HG03045 (cell line): ENCODE results near the gene SNAP47.

Source experiments
- ATAC-seq: cut with Tn5 transposase; IDR thresholded peaks from one replicate; pipeline ENCODE4 v1.9.1; 2021; ENCODE audit warnings: mild to moderate bottlenecking, moderate library complexity; ENCODE audit not compliant: unreplicated experiment

The SNAP47 gene

GRCh38 chr1:227748496-227749182 lies 13.4 kb downstream of the SNAP47 start:
- no peak for ATAC-seq

- ATAC-seq = no peak
Measured at GRCh38 chr1:227749225-227749624, 14.0 kb downstream of the SNAP47 start.

- ATAC-seq = no peak
Measured at GRCh38 chr1:227749916-227750710, 14.9 kb downstream of the SNAP47 start.

DNA sequence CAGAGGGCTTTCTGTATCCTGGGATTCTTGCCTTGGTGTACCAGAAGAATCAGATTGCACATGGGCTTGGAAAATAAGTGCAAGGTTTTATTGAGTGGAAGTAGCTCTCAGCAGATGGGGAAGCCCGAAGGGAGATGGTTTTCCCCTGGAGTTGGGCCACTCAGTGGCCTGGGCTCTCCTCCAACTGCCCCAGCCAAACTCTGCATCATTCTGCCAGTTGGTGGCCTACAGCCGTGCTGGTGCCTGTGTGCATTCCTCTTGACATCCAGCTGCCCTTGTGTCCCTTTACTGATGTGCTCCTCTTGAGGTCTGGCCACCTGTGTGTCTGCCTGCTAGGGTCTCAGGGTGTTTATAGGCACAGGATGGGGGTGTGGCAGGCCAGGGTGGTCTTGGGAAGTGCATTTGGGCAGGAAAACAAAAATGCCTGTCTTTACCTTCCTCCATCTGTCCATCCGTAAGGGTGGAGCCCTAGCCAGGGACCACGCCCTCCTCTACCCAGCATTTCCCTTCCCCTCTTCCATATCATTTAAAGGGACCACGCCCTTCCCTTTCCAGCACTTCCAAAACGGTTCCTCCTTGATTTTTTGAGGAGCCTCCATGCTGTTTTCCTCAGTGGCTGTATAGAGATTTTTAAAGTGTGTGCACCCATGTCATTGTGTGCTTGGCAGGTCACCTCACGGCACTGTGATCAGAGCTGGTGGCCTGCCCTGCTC lies 18.9 kb downstream of the SNAP47 start:
- no peak for ATAC-seq

DNA sequence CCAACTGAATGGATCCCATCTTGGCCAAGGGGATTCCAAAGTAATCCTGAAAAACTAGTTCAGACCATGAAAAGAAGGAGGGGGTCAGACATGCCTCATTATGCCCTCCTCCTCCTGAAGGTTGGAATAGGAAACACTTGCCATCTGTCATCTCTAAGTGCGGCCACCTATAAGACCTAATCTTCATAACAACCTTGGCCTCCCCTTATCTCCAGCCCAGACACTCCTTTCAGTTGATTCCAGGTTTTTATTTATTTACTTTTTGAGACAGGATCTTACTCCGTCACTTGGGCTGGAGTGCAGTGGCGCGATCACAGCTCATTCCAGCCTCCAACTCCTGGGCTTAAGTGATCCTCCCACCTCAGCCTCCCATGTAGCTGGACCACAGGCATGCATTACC lies 19.7 kb downstream of the SNAP47 start:
- ATAC-seq = no peak

DNA sequence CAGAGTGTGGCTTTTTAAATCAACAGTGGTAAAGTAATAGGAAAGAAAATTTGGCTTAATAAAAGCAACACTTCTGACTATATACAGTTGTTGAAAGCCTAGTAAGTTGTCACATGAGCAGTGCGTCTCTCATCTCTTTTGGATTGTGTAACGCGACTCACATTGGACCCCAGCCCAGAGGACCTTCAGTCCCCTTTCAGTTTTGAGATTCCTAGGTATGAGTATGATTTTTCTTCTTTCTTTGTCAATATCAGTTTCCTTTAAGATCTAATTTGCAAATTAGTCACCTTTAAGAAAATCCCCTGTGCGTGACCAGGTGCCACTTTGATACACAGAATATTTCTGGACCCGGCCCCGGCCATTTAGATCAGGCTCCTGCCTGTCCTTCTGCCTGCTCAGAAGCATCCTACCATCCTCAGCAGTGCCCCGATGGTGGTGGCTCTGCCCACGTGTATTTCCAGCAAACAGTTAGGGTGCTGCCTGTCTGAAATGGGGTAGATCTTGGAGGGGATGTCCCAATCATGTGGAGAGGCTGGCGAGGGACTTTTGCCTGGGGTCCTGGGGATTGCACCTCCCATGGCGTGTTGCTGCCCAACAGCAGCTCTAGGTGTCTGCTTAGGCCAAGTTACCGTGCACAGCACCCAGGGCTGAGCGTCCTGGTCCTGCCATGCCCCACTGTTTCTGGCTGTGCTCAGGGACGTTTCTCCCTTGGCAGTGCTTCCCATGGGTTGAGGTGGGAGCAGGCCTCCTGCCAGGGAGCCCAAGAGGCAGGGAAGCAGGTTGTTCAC lies 21.1 kb downstream of the SNAP47 start:
- no peak for ATAC-seq

DNA sequence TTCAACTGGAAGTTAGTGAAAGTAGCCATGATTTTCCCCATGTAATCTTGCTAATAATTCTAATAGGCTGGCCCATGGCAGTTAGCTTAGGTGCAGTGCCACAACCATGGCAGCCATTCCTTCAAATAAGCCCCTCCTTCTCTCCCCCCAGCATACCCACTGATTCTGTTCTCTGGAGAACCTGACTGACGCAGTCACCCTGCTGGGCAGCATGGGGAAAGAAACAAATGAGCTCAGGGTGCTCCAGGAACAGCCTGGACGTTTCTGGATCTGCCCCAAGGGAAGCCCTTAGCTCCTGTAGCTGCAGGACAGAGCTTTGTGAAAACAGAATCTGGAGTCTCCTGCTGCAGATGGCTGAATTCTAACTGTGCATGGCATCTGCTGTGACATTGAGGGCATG lies 22.5 kb downstream of the SNAP47 start:
- no peak for ATAC-seq

GRCh38 chr1:227758366-227758765 lies 23.1 kb downstream of the SNAP47 start:
- no peak for ATAC-seq

- no peak for ATAC-seq
Measured at GRCh38 chr1:227759341-227760300, 24.4 kb downstream of the SNAP47 start.

- ATAC-seq = no peak
Measured at GRCh38 chr1:227760377-227760776, 25.1 kb downstream of the SNAP47 start.

GRCh38 chr1:227761621-227762230 lies 26.5 kb downstream of the SNAP47 start:
- no peak for ATAC-seq

GRCh38 chr1:227762231-227762911 lies 27.1 kb downstream of the SNAP47 start:
- ATAC-seq = peak; percentile 78

DNA sequence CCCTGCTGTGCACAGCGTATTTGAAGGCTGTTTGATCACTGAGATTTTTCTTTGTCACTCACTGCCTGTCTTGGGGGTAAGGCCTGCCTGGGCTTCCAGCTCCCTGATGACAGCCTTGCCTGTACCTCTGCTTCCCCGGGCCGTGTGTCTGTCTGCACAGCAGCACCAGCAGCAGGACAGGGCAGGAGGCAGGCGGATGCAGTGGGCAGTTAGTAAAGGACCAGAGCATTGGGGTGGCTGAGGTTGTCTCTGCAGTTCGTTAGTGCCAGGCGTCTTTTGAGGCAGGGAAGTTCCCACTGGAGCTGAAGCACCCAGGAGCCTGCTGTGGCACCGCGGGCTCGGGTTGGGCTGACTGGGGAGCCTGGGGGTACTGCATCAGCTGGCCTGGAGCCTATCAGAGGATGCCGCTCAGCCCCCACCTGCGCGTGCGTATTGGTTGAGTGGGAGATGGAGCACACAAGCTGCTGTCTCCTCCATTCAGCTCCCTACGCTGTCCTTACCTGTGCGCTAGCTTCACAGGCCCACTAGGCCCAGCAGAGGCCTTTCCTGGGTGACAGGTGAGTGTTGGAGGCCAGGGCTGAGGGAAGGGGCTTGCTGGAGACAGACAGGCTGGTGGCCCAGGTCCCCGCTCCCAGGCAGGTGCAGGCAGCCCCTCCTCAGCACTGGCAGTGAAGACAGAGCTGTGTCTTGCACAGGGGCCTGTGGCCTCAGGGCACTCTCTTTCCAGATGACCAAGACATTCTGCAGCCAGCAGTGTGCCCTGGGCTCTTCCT lies 28.2 kb downstream of the SNAP47 start:
- no peak for ATAC-seq

DNA sequence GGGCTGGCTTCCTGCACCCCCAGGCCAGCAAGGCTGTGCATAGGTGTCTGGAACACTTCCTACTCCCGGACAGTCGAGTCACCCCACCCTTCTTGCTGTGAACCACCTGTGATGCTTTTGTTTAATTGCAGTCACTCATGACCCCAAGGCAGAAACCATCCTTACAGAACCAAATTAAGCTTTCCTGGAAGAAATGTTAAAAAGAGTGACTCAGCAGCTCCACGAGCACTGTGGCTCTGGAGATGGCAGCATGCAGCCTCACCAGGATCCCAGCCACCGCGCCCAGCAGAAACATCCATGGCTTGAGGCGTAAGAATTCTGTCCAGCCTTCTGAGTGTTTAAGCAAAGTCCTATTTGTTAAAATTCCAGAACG lies 28.8 kb downstream of the SNAP47 start:
- ATAC-seq = no peak

DNA sequence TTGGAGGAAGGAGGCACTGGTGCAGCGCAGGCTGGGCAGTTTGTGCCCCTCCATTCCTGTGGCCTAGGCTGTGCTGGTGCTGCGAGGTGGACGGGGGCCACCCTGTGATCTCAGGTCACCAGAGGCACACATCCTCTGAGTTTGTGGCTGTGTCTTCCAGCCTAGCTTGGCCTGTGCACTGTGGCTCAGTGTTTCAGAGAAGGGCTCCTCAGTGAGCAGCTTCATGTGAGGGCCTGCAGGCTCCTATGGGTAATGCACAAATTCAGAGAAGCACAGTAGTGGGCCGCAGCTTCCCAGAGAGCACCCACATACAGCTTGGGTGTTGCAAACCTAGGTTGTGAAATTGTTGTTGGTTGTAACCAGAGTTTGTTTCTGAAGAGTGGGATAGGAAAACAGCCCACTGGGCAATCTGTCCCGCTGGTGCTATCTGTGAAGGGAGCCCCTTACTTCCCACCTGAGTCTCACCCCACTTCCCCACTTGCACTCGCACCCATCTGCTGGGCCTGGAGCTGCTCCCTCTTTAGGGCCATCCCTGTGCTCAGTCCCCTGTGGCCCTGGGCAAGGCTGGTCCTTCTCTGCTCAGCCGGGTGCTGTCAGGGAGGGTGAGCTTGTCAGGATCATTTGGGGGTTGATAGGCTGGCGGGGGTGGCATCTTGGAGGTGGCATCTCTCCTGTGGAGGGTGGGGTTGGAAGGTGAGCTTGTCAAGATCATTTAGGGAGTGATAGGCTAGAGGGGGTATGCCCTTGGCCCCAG lies 30.2 kb downstream of the SNAP47 start:
- ATAC-seq = no peak

GRCh38 chr1:227766015-227766634 lies 30.9 kb downstream of the SNAP47 start:
- no peak for ATAC-seq

DNA sequence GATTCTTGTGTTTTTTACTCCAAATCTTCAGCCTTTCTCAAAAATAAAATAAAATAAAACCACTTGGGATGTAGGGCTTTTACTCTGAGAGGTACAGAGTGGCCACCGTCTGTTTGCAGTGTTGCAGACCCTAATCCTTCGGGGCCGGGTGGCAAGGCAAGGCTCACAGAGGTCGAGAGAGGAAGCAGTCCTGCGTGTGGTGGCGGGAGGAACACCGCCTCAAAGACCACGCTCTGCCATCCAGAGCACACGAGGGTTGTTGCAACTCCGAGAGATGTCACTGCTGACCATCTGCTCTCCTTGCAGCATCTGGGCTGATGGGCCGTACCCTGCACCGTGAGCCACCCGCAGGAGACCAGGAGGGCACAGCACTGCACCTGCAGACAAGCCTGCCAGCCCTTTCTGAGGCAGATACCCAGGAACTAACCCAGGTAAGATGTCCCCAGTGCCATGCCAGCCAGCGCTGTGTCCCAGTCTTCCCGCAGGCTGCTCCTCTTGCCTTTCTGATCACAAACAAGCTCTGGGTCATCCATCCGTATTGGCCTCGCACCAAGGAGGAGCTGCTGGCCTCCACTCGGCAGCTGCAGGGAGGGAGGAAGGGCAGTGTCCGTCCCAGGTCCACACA lies 31.5 kb downstream of the SNAP47 start:
- ATAC-seq = no peak
